ENCODE measurements around the gene ABCC5.
"Not testable (repeated sequence)": the region's sequence is repeated elsewhere in the genome, so short reads cannot be mapped to it uniquely, and the experiment has no call there.

ABCC5 gene

DNA sequence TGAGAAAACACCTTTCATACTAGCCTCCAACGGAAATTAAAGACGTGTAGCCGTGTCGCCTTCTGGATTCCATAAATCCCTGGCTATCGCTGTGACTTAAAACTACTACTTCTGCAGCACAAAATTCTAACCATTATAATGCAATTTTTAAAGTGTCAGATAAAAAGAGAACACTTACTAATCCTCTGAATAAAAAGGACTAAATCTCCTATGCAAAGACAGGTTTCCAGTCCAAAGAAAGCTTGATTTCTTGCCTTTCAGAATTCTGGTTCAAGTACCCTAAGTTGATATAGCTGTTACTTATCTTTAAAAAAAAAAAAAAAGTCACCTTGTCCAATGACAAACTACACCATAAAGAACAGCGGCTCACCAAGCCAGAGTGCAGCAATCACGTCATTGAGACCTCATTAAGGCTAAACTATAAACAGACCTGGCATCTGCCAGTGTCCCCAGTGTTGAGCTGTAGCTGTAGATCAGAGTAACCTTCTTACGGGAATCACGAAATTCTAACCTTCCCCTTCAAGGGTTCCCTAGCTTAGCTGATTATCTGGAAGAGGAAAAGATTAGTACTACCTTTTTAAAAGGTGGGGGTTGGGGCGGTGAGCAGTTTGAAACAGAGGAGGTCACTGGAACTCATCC lies 2.2 kb downstream of the ABCC5 start:
- DNase-seq = no peak

DNA sequence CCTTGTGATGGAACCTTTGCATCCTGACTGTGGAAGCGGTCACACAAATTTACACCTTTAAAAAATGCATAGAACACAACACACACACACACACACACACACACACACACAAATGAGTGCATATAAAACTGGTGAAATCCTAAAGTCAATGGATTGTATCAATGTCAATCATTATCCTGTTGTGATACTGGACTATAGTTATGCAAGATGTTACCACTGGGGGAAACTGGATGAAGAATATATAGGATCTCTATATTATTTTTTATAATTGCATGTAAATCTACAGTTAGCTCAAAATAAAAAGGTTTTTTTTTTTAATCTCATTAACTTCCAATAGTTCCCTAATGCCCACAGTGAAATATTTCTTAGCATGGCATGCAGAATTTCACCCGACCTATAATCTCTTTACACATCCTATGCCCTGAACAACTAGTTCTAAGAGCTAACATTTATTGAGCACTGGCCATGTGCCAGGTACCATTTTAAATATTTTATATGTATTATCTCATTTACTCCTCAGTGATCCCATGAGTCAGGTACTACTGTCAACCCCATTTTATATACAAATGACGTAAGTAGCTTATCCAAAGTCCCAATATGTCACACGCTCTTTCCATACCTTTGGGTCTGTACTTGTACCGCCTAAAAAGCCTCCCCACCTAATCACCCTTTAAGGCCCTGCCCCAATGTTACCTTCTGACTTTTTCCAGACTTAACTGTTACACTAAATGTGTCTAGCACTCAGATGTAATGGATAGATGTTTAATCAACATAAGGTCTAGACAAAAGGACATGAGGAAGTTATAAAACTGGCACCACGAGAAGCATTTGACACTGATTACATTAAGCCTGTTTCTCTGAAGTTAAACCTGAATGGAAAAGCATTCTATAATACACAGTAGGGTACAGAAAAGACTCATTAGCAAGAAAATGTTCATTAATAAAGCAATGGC lies 5.5 kb downstream of the ABCC5 start:
- DNase-seq = no peak

GRCh38 chr3:184011230-184011876 lies 6.3 kb downstream of the ABCC5 start:
- DNase-seq = no peak

GRCh38 chr3:184008161-184008560 lies 9.5 kb downstream of the ABCC5 start:
- no peak for DNase-seq

DNA sequence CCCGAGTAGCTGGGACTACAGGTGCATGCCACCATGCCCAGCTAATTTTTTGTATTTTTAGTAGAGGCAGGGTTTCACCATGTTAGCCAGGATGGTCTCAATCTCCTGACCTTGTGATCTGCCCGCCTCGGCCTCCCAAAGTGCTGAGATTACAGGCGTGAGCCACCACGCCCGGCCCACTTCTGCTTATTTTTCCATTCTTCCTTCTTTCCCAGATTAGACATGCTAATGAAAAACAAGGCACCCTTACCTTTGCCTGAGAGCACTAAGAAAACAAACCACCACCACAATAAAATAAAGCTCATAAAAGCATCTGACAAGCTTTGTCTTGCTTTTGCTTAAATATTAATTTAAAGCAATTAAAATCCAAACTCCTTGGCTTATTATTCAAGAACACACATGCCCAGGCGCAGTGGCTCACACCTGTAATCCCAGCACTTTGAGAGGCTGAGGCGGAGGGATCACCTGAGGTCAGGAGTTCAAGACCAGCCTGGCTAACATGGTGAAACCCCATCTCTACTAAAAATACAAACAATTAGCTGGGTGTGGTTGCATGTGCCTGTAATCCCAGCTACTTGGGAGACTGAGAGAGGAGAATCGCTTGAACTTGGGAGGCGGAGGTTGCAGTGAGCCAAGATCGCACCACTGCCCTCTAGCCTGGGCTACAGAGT lies 10.4 kb downstream of the ABCC5 start:
- DNase-seq = not testable (repeated sequence)

DNA sequence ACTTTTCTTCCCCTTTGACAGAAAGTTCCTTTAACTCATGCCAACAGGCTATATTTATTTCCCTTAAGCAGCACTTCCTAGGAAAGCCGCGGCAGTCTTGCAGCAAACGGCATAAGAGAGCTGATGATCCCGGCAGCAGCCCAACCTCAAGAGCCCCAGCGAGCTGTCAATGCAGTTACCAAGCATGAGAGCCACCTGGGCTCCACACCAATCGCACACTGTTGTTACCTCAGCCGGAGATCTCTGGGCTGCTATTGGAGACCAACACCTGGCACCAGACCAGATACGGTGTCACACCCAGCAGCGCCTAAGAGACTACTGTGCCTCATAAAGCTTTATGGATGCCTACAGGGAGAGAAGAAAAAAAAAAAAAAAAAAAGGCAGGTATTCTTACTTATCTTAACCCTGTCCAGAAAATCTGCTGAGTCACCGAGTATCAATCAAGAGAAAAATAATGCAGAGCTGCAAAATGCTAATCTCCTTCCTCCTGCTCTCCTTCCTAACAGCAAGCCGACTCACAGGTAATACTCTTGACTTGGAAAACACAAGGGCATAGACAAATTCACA lies 11.7 kb downstream of the ABCC5 start:
- DNase-seq = no peak

DNA sequence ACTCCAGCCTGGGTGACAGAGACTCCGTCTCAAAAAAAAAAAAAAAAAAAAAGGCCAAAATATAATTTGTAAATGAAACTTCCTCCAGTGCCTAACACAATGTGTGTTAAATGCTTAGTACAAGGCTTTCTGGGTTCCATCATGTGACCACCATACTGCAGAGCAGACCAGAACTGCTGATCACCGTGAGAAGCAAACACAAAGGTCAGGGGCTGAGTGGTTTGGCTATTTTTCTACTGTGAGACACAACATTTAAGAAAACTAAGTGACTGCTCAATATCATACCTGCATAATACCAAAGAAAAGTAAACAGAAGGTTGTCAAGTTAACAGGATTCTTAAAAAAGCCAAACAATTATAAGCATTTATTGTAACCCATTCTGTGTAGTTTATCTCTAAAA lies 13.2 kb downstream of the ABCC5 start:
- DNase-seq = no peak

DNA sequence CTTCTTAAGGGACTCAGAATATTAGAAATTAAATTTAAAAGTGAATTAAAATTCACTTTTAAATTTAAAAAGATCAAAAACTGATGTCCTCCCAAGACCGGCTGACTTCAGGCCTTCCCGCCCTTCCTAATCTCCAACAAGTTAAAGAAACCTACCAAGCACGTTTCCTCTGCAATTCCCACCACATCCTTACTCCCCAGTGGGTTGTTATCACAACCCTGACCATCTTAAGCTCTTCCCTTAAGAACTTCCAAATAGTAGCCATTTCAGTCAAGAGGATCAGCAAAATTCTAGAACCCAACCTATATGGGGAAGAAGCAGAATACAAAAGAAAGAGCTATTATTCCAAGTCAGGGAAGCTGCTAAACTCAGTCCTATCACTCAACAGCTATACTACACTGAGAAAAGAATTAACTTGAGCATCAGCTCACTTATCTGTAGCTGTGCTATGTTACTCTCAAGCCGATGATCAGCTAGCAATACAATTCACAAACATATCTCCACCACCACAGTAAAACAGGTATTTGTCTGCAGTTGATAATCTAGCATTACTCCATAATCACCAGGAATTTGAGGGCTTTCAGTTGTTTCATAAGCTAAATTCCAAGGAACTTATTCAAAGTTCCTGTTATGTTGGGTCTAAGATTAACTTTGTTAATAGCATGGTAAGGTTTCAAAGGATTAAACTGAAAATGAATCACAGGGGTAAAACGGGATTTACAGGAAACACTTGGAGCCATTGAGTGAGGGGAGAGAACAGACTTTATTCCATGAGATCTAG lies 14.3 kb downstream of the ABCC5 start:
- no peak for DNase-seq

- no peak for DNase-seq
These were observed 15.2 kb downstream of the ABCC5 start for GRCh38 chr3:184002469-184002868.

GRCh38 chr3:184001761-184002160 lies 15.9 kb downstream of the ABCC5 start:
- DNase-seq = no peak

- DNase-seq = no peak
These were observed 26.3 kb downstream of the ABCC5 start for GRCh38 chr3:183991403-183991802.

DNA sequence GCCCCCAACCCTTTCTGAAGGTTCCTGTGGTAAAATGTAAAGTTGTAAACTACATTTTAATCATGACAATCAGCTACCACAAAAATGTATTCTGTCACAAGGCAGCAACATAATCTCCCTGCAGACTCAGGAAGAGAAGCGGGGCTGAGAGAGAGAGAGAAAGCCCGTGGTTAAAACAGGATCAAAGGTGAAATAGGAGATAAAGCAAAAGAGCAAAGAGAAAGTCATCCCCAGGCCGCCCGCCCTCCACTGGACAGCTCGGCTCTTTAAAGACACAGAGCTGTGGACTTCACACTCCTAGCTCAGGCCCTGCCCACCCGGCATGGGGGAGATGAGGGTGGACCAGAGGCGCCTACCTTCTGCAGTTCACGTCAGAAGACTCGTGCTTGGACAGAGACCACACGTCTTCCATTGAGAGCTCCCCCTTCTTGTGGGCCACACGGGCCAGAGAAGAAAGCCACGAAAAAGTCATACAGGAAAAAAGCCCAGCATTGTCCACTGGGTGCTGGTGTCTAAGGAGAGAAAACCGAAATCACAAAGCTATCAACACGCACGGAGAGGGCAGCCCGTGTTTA lies 29.4 kb downstream of the ABCC5 start:
- no peak for DNase-seq

GRCh38 chr3:183987000-183987600 lies 30.6 kb downstream of the ABCC5 start:
- no peak for DNase-seq

- DNase-seq = no peak
These were observed 32.6 kb downstream of the ABCC5 start for GRCh38 chr3:183984749-183985729.

GRCh38 chr3:183984127-183984740 lies 33.5 kb downstream of the ABCC5 start:
- no peak for DNase-seq

GRCh38 chr3:183981990-183982644 lies 35.6 kb downstream of the ABCC5 start:
- DNase-seq = no peak

GRCh38 chr3:183980403-183980802 lies 37.3 kb downstream of the ABCC5 start:
- DNase-seq = no peak

DNA sequence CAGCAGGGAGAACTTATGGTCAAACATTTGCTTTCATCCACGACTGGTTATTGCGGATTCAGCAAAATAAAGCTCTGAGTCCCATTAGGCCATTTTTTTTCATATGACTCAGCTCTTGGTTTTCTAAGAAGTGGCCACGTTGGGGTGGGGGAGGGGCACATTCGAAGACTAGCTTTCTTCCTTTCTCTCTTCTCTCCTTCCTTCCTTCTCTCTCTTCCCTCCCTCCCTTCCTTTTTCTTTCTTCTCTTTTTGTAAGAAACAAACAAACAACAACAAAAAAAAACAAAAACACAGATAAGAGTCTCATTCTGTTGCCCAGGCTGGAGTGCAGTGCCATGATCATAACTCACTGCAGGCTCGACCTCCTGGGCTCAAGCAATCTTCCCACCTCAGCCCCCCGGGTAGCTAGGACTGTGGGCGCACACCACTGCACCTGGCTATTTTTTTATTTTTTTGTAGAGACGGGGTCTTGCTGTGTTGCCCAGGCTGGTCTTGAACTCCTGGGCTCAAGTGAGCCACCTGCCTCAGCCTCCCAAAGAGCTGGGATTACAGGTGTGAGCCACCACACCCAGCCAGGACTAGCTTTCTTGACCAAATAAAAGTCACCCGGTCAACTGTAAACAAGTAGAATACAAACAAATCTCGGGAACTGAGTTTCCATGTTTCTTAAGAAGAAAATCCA lies 41.6 kb downstream of the ABCC5 start:
- no peak for DNase-seq
